Measurements from ENCODE around the gene PDZD8. TPM values are rescaled to one million over a fixed set of nuclear protein-coding genes. Genes with fewer than 3 reads are reported as not detected.
A peak's percentile ranks its signal among the peaks of the same experiment; 100 is the strongest.

Gene PDZD8
- total and polyA plus RNA-seq, 2 donors (not counting 1 experiment from before 2014, with no cell fraction given) = 15.4 to 34.6 TPM

DNA sequence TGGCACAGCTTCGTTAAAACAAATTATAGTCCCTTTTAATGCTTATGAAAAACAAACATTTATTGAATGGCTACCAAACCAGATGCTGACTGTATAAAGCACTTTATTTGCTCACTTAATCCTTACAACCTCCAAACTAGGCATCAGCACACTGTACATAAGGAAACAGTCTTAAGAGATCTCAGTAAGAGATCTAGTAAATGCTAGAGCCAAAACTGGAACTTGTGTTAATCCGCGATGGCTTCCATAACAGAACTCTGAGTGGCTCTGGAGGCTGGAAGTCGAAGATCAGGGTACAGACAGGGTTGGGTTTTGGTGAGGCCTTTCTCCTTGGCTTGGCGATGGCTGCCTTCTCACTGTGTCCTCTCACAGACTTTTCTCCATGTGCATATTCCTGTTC is 27.0 kb downstream of the PDZD8 start:
- Histone ChIP-seq H3K27me3 (ENCODE audit: control insufficient read depth, insufficient read depth, low read length) (no peaks in the 10 kb centered on the region), H3K4me2 (ENCODE audit: extremely low read depth, insufficient read depth, low read length) (no peak overlapping the region), H3K79me2 (ENCODE audit: control insufficient read depth, insufficient read depth, low read length) (peaks cover 4% of the 10 kb centered on the region), H4K20me1 (ENCODE audit: control insufficient read depth, extremely low read depth, insufficient read depth, low read length) (no peaks in the 10 kb centered on the region), H3K27ac (ENCODE audit: insufficient read depth, low read length) (no peak overlapping the region), H3K4me1 (ENCODE audit: control insufficient read depth, extremely low read depth, insufficient read depth, low read length) (no peaks in the 10 kb centered on the region), H3K9me3 (ENCODE audit: control insufficient read depth, insufficient read depth, low read depth, low read length) (no peaks in the 10 kb centered on the region), H3K9ac (ENCODE audit: insufficient read depth, low read length) (no peak overlapping the region), H3K36me3 (ENCODE audit: control insufficient read depth, insufficient read depth, low read length) (no peaks in the 10 kb centered on the region), H2AFZ (ENCODE audit: low read length) (no peak overlapping the region), H3K4me3 (replicated peaks in 1 of 4; ENCODE audit: control extremely low read depth in 1 of 4, insufficient read depth in 1 of 4, low read depth in 3 of 4, low read length in 4 of 4) (no peak overlapping the region)
- no peak for DNase-seq (ENCODE audit: low read depth in 2 of 2)
- TF ChIP-seq CTCF (conservative IDR thresholded peaks at IDR 0.05 in 1 of 2, IDR thresholded peaks at IDR 0.05 in 1 of 2; ENCODE audit: low read depth in 1 of 2, low read length in 2 of 2) (no peak), EZH2 (IDR thresholded peaks at IDR 0.05; ENCODE audit: low read length, missing control alignments) (no peak)

GRCh38 chr10:117346574-117346973 is 28.7 kb downstream of the PDZD8 start:
- no peaks in the 10 kb centered on the region for H3K9me3 ChIP-seq (ENCODE audit: control insufficient read depth, insufficient read depth, low read depth, low read length)
- H3K4me3 ChIP-seq (replicated peaks in 1 of 4; ENCODE audit: control extremely low read depth in 1 of 4, insufficient read depth in 1 of 4, low read depth in 3 of 4, low read length in 4 of 4) = no peak overlapping the region
- no peak for DNase-seq (ENCODE audit: low read depth in 2 of 2)
- no peak overlapping the region for H3K4me2 ChIP-seq (ENCODE audit: extremely low read depth, insufficient read depth, low read length)
- no peak overlapping the region for H3K27ac ChIP-seq (ENCODE audit: insufficient read depth, low read length)
- TF ChIP-seq EZH2 (IDR thresholded peaks at IDR 0.05; ENCODE audit: low read length, missing control alignments) = no peak
- TF ChIP-seq CTCF (conservative IDR thresholded peaks at IDR 0.05 in 1 of 2, IDR thresholded peaks at IDR 0.05 in 1 of 2; ENCODE audit: low read depth in 1 of 2, low read length in 2 of 2) = no peak
- H3K9ac ChIP-seq (ENCODE audit: insufficient read depth, low read length) = no peak overlapping the region
- H2AFZ ChIP-seq (ENCODE audit: low read length) = no peak overlapping the region
- peaks cover 7% of the 10 kb centered on the region for H3K4me1 ChIP-seq (ENCODE audit: control insufficient read depth, extremely low read depth, insufficient read depth, low read length)
- peaks cover 8% of the 10 kb centered on the region for H3K79me2 ChIP-seq (ENCODE audit: control insufficient read depth, insufficient read depth, low read length)
- no peaks in the 10 kb centered on the region for H3K27me3 ChIP-seq (ENCODE audit: control insufficient read depth, insufficient read depth, low read length)
- H3K36me3 ChIP-seq (ENCODE audit: control insufficient read depth, insufficient read depth, low read length) = no peaks in the 10 kb centered on the region
- H4K20me1 ChIP-seq (ENCODE audit: control insufficient read depth, extremely low read depth, insufficient read depth, low read length) = no peaks in the 10 kb centered on the region

- H3K27ac ChIP-seq (ENCODE audit: insufficient read depth, low read length) = no peak overlapping the region
- H3K4me3 ChIP-seq (replicated peaks in 1 of 4; ENCODE audit: control extremely low read depth in 1 of 4, insufficient read depth in 1 of 4, low read depth in 3 of 4, low read length in 4 of 4) = no peak overlapping the region
- H2AFZ ChIP-seq (ENCODE audit: low read length) = no peak overlapping the region
- H3K27me3 ChIP-seq (ENCODE audit: control insufficient read depth, insufficient read depth, low read length) = no peaks in the 10 kb centered on the region
- peak in 1 of 2 donors; percentile 15 for DNase-seq (ENCODE audit: low read depth in 2 of 2)
- H3K4me1 ChIP-seq (ENCODE audit: control insufficient read depth, extremely low read depth, insufficient read depth, low read length) = peaks cover 7% of the 10 kb centered on the region
- no peak for TF ChIP-seq CTCF (conservative IDR thresholded peaks at IDR 0.05 in 1 of 2, IDR thresholded peaks at IDR 0.05 in 1 of 2; ENCODE audit: low read depth in 1 of 2, low read length in 2 of 2)
- TF ChIP-seq EZH2 (IDR thresholded peaks at IDR 0.05; ENCODE audit: low read length, missing control alignments) = no peak
- H3K79me2 ChIP-seq (ENCODE audit: control insufficient read depth, insufficient read depth, low read length) = peaks cover 13% of the 10 kb centered on the region
- H4K20me1 ChIP-seq (ENCODE audit: control insufficient read depth, extremely low read depth, insufficient read depth, low read length) = no peaks in the 10 kb centered on the region
- no peak overlapping the region for H3K4me2 ChIP-seq (ENCODE audit: extremely low read depth, insufficient read depth, low read length)
- no peaks in the 10 kb centered on the region for H3K36me3 ChIP-seq (ENCODE audit: control insufficient read depth, insufficient read depth, low read length)
- H3K9me3 ChIP-seq (ENCODE audit: control insufficient read depth, insufficient read depth, low read depth, low read length) = no peaks in the 10 kb centered on the region
- no peak overlapping the region for H3K9ac ChIP-seq (ENCODE audit: insufficient read depth, low read length)
Measured at GRCh38 chr10:117345143-117345542, 30.1 kb downstream of the PDZD8 start.

Measured in fibroblast of lung (primary cell).